ELR (cell line): ENCODE data around the gene CALML3.

Experiments used
- DNase-seq: peaks from one replicate; pipeline ENCODE4 v3.0.0-alpha.2; 2015; ENCODE audit warnings: low read depth

The CALML3 gene

GRCh38 chr10:5491477-5491876 lies 33.3 kb upstream of the CALML3 start:
- no peak for DNase-seq

GRCh38 chr10:5492322-5492855 lies 32.4 kb upstream of the CALML3 start:
- no peak for DNase-seq

GRCh38 chr10:5492929-5493576 lies 31.7 kb upstream of the CALML3 start:
- DNase-seq = no peak

GRCh38 chr10:5493691-5494090 lies 31.1 kb upstream of the CALML3 start:
- no peak for DNase-seq

- no peak for DNase-seq
These were observed 30.1 kb upstream of the CALML3 start for GRCh38 chr10:5494611-5495010.

- no peak for DNase-seq
These were observed 28.2 kb upstream of the CALML3 start for GRCh38 chr10:5496261-5497250.

- DNase-seq = no peak
These were observed 27.5 kb upstream of the CALML3 start for GRCh38 chr10:5497289-5497688.

GRCh38 chr10:5497948-5498730 lies 26.6 kb upstream of the CALML3 start:
- DNase-seq = no peak

GRCh38 chr10:5498791-5499492 lies 25.8 kb upstream of the CALML3 start:
- DNase-seq = no peak

- DNase-seq = no peak
These were observed 25.1 kb upstream of the CALML3 start, which contains the start of gene CALML5 for GRCh38 chr10:5499493-5500140. Gene CALML5, minus strand, starts transcription at chr10:5499570. Its CDS starts 132 bp downstream, at chr10:5499438.

GRCh38 chr10:5500162-5500670 lies 24.5 kb upstream of the CALML3 start:
- DNase-seq = no peak

GRCh38 chr10:5500910-5501309 lies 23.9 kb upstream of the CALML3 start:
- DNase-seq = no peak

GRCh38 chr10:5502061-5502521 lies 22.7 kb upstream of the CALML3 start:
- DNase-seq = no peak

- DNase-seq = no peak
These were observed 21.9 kb upstream of the CALML3 start for GRCh38 chr10:5502571-5503476.

GRCh38 chr10:5503477-5503835 lies 21.3 kb upstream of the CALML3 start:
- no peak for DNase-seq

- no peak for DNase-seq
These were observed 20.4 kb upstream of the CALML3 start for GRCh38 chr10:5504146-5505072.

GRCh38 chr10:5506246-5506645 lies 18.5 kb upstream of the CALML3 start:
- no peak for DNase-seq
